Breast epithelium (tissue), 4 donors: Measurements from ENCODE around the gene TUBD1. TPM values are rescaled to one million over a fixed set of nuclear protein-coding genes. Genes with fewer than 3 reads are reported as not detected.
"Not testable (repeated sequence)": the region's sequence is repeated elsewhere in the genome, so short reads cannot be mapped to it uniquely, and the experiment has no call there.

ENCODE experiments used
- DNase-seq, 2 donors: peaks; one replicate each; pipeline ENCODE4 v3.0.0-alpha.2; 2019; ENCODE audit warnings: low spot score in 2 of 2
- H3K27ac ChIP-seq, 2 donors: fragments of 200-600 bp; sonication (generic) in 1 of 2; one replicate each; pipeline ENCODE4 v1.5.1; 2016 to 2019; ENCODE audit warnings: mild to moderate bottlenecking in 1 of 2
- H3K27me3 ChIP-seq, 2 donors: fragments of 200-600 bp; sonication (generic) in 1 of 2; one replicate each; pipeline versions ENCODE4 v1.5.1 to v1.6.0; 2017 to 2019; ENCODE audit warnings: control low read depth in 1 of 2, mild to moderate bottlenecking in 1 of 2
- H3K36me3 ChIP-seq: fragments of 200-600 bp; one replicate; pipeline ENCODE4 v1.5.1; 2019
- H3K4me1 ChIP-seq, 2 donors: fragments of 200-600 bp; sonication (generic); one replicate each; pipeline ENCODE4 v1.5.1; 2016 to 2019; ENCODE audit warnings: control low read depth in 1 of 2
- H3K4me3 ChIP-seq, 3 donors: fragments of 200-600 bp; sonication (generic); 1 replicate in 2 of 3; 2 replicates in 1 of 3; pipeline ENCODE4 v1.5.1; 2016 to 2019; ENCODE audit warnings: mild to moderate bottlenecking in 3 of 3, moderate library complexity in 2 of 3
- H3K9me3 ChIP-seq, 2 donors: fragments of 200-600 bp; sonication (generic) in 1 of 2; one replicate each; pipeline ENCODE4 v1.5.1; 2016 to 2019; ENCODE audit warnings: control low read depth in 1 of 2
- CTCF ChIP-seq, 3 donors: fragments of 450-650 bp; IDR thresholded peaks; one replicate each; pipeline ENCODE4 v1.5.1; 2016 to 2017; ENCODE audit warnings: antibody characterized with exemption in 3 of 3, mild to moderate bottlenecking in 3 of 3, moderate library complexity in 3 of 3
- POLR2A ChIP-seq: fragments of 450-650 bp; IDR thresholded peaks from one replicate; pipeline ENCODE4 v1.6.1; 2016; ENCODE audit warnings: antibody characterized with exemption, mild to moderate bottlenecking, moderate library complexity
- POLR2AphosphoS5 ChIP-seq, 3 donors: sonication (generic); formaldehyde crosslinking; IDR thresholded peaks; one replicate each; pipeline ENCODE4 v1.6.1; 2017; ENCODE audit warnings: antibody characterized with exemption in 3 of 3
- intact Hi-C: fragments of 100-400 bp; cut with DNase I; formaldehyde crosslinking; loops from one replicate; pipeline ENCODE4 v1.15.1; 2023; ENCODE audit warnings: low total_unique reads
- total RNA-seq, 3 donors: library from RNA; depleted of rRNA; stranded (reverse); fragments of >200 nt; gene quantifications; one replicate each; pipeline ENCODE4 v1.1.0, GENCODE V29; 2016

The TUBD1 gene
- total RNA-seq, 3 donors from 2014 or later = 6.6 to 25.0 (median 19.7) TPM

- intact Hi-C loops = no loop called here
- Histone ChIP-seq H3K27me3 (no peaks in the 10 kb centered on the region), H3K9me3 (no peaks in the 10 kb centered on the region), H3K27ac (peak overlapping the region; percentile 88 to 90), H3K4me1 (peaks cover 3 to 9% of the 10 kb centered on the region in 2 donors), H3K36me3 (no peaks in the 10 kb centered on the region), H3K4me3 (no peak overlapping the region)
- peak; percentile 50 to 63 (median 57) for TF ChIP-seq CTCF (IDR thresholded peaks at IDR 0.05)
- TF ChIP-seq POLR2AphosphoS5 (IDR thresholded peaks at IDR 0.05) = peak in 1 of 3 donors; percentile 50
- no peak for TF ChIP-seq POLR2A
- peak in 1 of 2 donors; percentile 81 for DNase-seq
Measured at GRCh38 chr17:59853168-59853918, 39.4 kb downstream of the TUBD1 start.

GRCh38 chr17:59852847-59853167, 39.9 kb downstream of the TUBD1 start:
- H3K9me3 ChIP-seq, H3K36me3 ChIP-seq, H3K27me3 ChIP-seq, DNase-seq, H3K4me3 ChIP-seq, H3K4me1 ChIP-seq, intact Hi-C loops: not testable (repeated sequence)
- H3K27ac ChIP-seq = peak overlapping the region; percentile 88 to 90

- Histone ChIP-seq H3K36me3 (no peaks in the 10 kb centered on the region), H3K27me3 (no peaks in the 10 kb centered on the region), H3K4me1 (peaks cover 6 to 13% of the 10 kb centered on the region in 2 donors), H3K4me3 (peak overlapping the region in 1 of 3 donors; percentile 13), H3K9me3 (no peaks in the 10 kb centered on the region), H3K27ac (peak overlapping the region; percentile 88 to 90)
- intact Hi-C loops = no loop called here
- peak; percentile 87 to 92 (median 92) for TF ChIP-seq POLR2AphosphoS5 (IDR thresholded peaks at IDR 0.05)
- TF ChIP-seq POLR2A = no peak
- peak; percentile 69 to 75 for DNase-seq
Measured at GRCh38 chr17:59851439-59852375, 41.0 kb downstream of the TUBD1 start.

- H3K36me3 ChIP-seq, intact Hi-C loops, H3K27me3 ChIP-seq, DNase-seq, H3K27ac ChIP-seq, H3K9me3 ChIP-seq, H3K4me3 ChIP-seq: not testable (repeated sequence)
- H3K4me1 ChIP-seq = peaks cover 6 to 16% of the 10 kb centered on the region in 2 donors
Measured at GRCh38 chr17:59850311-59850710, 42.4 kb downstream of the TUBD1 start.

- Histone ChIP-seq H3K4me1 (peaks cover 6 to 16% of the 10 kb centered on the region in 2 donors), H3K9me3 (no peaks in the 10 kb centered on the region), H3K36me3 (no peaks in the 10 kb centered on the region), H3K4me3 (no peak overlapping the region), H3K27ac (peak overlapping the region; percentile 92 to 95), H3K27me3 (no peaks in the 10 kb centered on the region)
- TF ChIP-seq POLR2A (no peak), CTCF (IDR thresholded peaks at IDR 0.05) (no peak), POLR2AphosphoS5 (IDR thresholded peaks at IDR 0.05) (peak; percentile 33 to 90 (median 47))
- intact Hi-C loops = loop anchor here (10.0 kb wide), 1 partner anchor 64 kb away; no protein-coding TSS in a partner anchor
- no peak for DNase-seq
Measured at GRCh38 chr17:59848778-59849177, 44.0 kb downstream of the TUBD1 start.

GRCh38 chr17:59848385-59848668, 44.4 kb downstream of the TUBD1 start:
- H3K36me3 ChIP-seq = no peaks in the 10 kb centered on the region
- no peak overlapping the region for H3K4me3 ChIP-seq
- no peak for DNase-seq
- no peaks in the 10 kb centered on the region for H3K9me3 ChIP-seq
- peaks cover 6 to 16% of the 10 kb centered on the region in 2 donors for H3K4me1 ChIP-seq
- intact Hi-C loops = loop anchor here (10.0 kb wide), 1 partner anchor 64 kb away; no protein-coding TSS in a partner anchor
- peak overlapping the region; percentile 92 to 95 for H3K27ac ChIP-seq
- H3K27me3 ChIP-seq = no peaks in the 10 kb centered on the region
- no peak for TF ChIP-seq POLR2A
- TF ChIP-seq CTCF (IDR thresholded peaks at IDR 0.05) = no peak
- no peak for TF ChIP-seq POLR2AphosphoS5 (IDR thresholded peaks at IDR 0.05)
